GM12878 (cell line): Measurements from ENCODE around the gene ITGBL1. TPM values are rescaled to one million over a fixed set of nuclear protein-coding genes. Genes with fewer than 3 reads are reported as not detected.

Experiments used
- ATAC-seq: fragments of 200-7000 bp; cut with Tn5 transposase; 3 replicates; pipeline ENCODE4 v1.9.1; 2020; ENCODE audit warnings: mild to moderate bottlenecking, moderate library complexity
- BruUV-seq: library from RNA; stranded (reverse); fragments of 400-500 nt; replicated peaks from 2 replicates; lab custom pipeline; 2021; lab: Mats Ljungman, UMichigan
- CTCF ChIA-PET: fragments of 300-600 bp; sonication (Branson Sonifier 250); formaldehyde crosslinking; extraction: SDS; loops from one replicate; lab custom pipeline; 2021; ENCODE audit warnings: inconsistent platforms; lab: Yijun Ruan, JAX
- POLR2A ChIA-PET: fragments of 350-600 bp; formaldehyde crosslinking; extraction: SDS; loops from one replicate; lab custom pipeline; 2021; ENCODE audit warnings: inconsistent platforms; lab: Charles Lee
- RAD21 ChIA-PET: fragments of 300-600 bp; sonication (Branson Sonifier 250); formaldehyde crosslinking; loops from one replicate; lab custom pipeline; 2023; ENCODE audit warnings: antibody characterized with exemption; ENCODE audit not compliant: unreplicated experiment; lab: Charles Lee
- SMC1A ChIA-PET: fragments of 300-600 bp; sonication (Branson Sonifier 250); formaldehyde crosslinking; loops from one replicate; lab custom pipeline; 2023; ENCODE audit not compliant: unreplicated experiment, uncharacterized antibody; lab: Charles Lee
- DNase-seq: peaks from one replicate; pipeline ENCODE4 v3.0.0-alpha.2; 2011; ENCODE audit warnings: low read depth, low spot score
- FAIRE-seq: peaks from 3 replicates; lab custom pipeline; 2011; peaks lifted over from hg19 to GRCh38; lab: Jason Lieb, UNC
- H2AFZ ChIP-seq: 2 replicates; pipeline ENCODE4 v1.6.0; 2011; ENCODE audit warnings: low read depth, low read length, control low read depth; ENCODE audit not compliant: control insufficient read depth
- H3K27ac ChIP-seq: 2 replicates; pipeline ENCODE4 v1.5.1; 2011; ENCODE audit warnings: control low read depth; ENCODE audit not compliant: control insufficient read depth, insufficient read depth
- H3K27me3 ChIP-seq, 2 experiments: replicated peaks in 1 of 2; 2 replicates each; pipeline versions ENCODE4 v1.6.0 to v1.6.1; 2011; ENCODE audit warnings: low read length in 1 of 2; ENCODE audit not compliant: control insufficient read depth in 2 of 2, insufficient read depth in 2 of 2
- H3K36me3 ChIP-seq, 2 experiments: 2 replicates each; pipeline ENCODE4 v1.5.1; 2011; ENCODE audit warnings: low read length in 1 of 2; ENCODE audit not compliant: control insufficient read depth in 2 of 2, insufficient read depth in 2 of 2
- H3K4me1 ChIP-seq: 2 replicates; pipeline ENCODE4 v1.6.1; 2011; ENCODE audit warnings: mild to moderate bottlenecking, low read length, moderate library complexity, mixed read lengths; ENCODE audit not compliant: control insufficient read depth, insufficient read depth
- H3K4me2 ChIP-seq: 2 replicates; pipeline ENCODE4 v1.6.0; 2011; ENCODE audit warnings: control low read depth; ENCODE audit not compliant: control insufficient read depth, insufficient read depth
- H3K4me3 ChIP-seq: fragments of 200-600 bp; sonication (generic); 2 replicates; pipeline ENCODE4 v1.5.1; 2016
- H3K79me2 ChIP-seq: 2 replicates; pipeline ENCODE4 v1.6.0; 2011; ENCODE audit warnings: low read length; ENCODE audit not compliant: control insufficient read depth, insufficient read depth
- H3K9ac ChIP-seq: 2 replicates; pipeline ENCODE4 v1.8.0; 2011; ENCODE audit warnings: low read length, control low read depth, mixed read lengths; ENCODE audit not compliant: control insufficient read depth, insufficient read depth
- H3K9me3 ChIP-seq: replicated peaks from 3 replicates; pipeline ENCODE4 v1.5.1; 2011; ENCODE audit warnings: mild to moderate bottlenecking, low read length; ENCODE audit not compliant: control insufficient read depth, insufficient read depth
- H4K20me1 ChIP-seq: 2 replicates; pipeline ENCODE4 v1.6.0; 2011; ENCODE audit not compliant: control insufficient read depth, insufficient read depth
- ESRRA ChIP-seq: IDR thresholded peaks from 2 replicates; pipeline ENCODE4 v1.6.1; 2012; ENCODE audit warnings: mild to moderate bottlenecking, low read length, improper control_type of control experiment
- FOXM1 ChIP-seq: IDR thresholded peaks from 2 replicates; pipeline ENCODE4 v1.6.1; 2012; ENCODE audit warnings: low read depth, mild to moderate bottlenecking, inconsistent platforms, low read length, moderate library complexity
- IKZF1 ChIP-seq: fragments of 450-650 bp; conservative IDR thresholded peaks from 2 replicates; pipeline ENCODE4 v1.6.1; 2017; ENCODE audit warnings: antibody characterized with exemption, mild to moderate bottlenecking
- LARP7 ChIP-seq: fragments of 450-650 bp; IDR thresholded peaks from 2 replicates; pipeline ENCODE4 v1.6.1; 2017; ENCODE audit warnings: mild to moderate bottlenecking
- MYC ChIP-seq: IDR thresholded peaks from 2 replicates; pipeline ENCODE4 v1.6.1; 2011; ENCODE audit warnings: mild to moderate bottlenecking, low read length, moderate library complexity, inconsistent platforms; ENCODE audit not compliant: insufficient read depth, insufficient replicate concordance, insufficient read length, severe bottlenecking
- RB1 ChIP-seq: fragments of 450-650 bp; formaldehyde crosslinking; IDR thresholded peaks from 2 replicates; pipeline ENCODE4 v1.6.1; 2017; ENCODE audit warnings: mild to moderate bottlenecking, borderline replicate concordance
- RUNX3 ChIP-seq: IDR thresholded peaks from 2 replicates; pipeline ENCODE4 v1.6.1; 2012; ENCODE audit warnings: low read length, inconsistent platforms
- SREBF2 ChIP-seq: IDR thresholded peaks from 2 replicates; pipeline ENCODE4 v1.6.1; 2012; ENCODE audit warnings: mild to moderate bottlenecking, low read length
- ZNF384 ChIP-seq: IDR thresholded peaks from 2 replicates; pipeline ENCODE4 v1.6.1; 2012; ENCODE audit warnings: low read depth, mild to moderate bottlenecking, low read length, improper control_type of control experiment, borderline replicate concordance
- WGBS: methylation state at CpG from one replicate; pipeline ENCODE4 v1.1.6; 2016; ENCODE audit warnings: low lambda C conversion rate; ENCODE audit not compliant: insufficient replicate concordance, insufficient coverage; ENCODE audit errors: missing lambda C conversion rate; 5-methylcytosine and 5-hydroxymethylcytosine counted together
- in situ Hi-C: fragments of 300-500 bp; cut with MboI; formaldehyde crosslinking; loops from 9 replicates; pipeline ENCODE4 v1.14.3; 2018; ENCODE audit warnings: mixed read lengths
- intact Hi-C: fragments of 100-400 bp; cut with micrococcal nuclease; formaldehyde crosslinking; loops from one replicate; pipeline ENCODE4 v1.14.2; 2022; ENCODE audit not compliant: unreplicated experiment
- polyA plus RNA-seq, 11 experiments: library from polyadenylated mRNA; depleted of rRNA in 4 of 11; unstranded in 6 of 11; stranded (reverse) in 5 of 11; fragments of >200 nt; fragmentation: Nextera tagmentation in 4 of 11; fragmentation: Illumina TruSeq in 1 of 11; extraction: Ambion mirVana in 4 of 11; extraction: Trizol in 1 of 11; gene quantifications; 1 replicate in 1 of 11; 2 replicates in 10 of 11; pipeline versions ENCODE4 v1.2.1 to v1.2.3, GENCODE V29; 2011 to 2016; ENCODE audit warnings: inconsistent platforms in 2 of 11, missing spikeins in 2 of 11, low read depth in 1 of 11
- total RNA-seq, 4 experiments: library from RNA; depleted of rRNA in 3 of 4; stranded (reverse); fragments of >200 nt in 3 of 4; fragmentation: Illumina TruSeq in 1 of 4; extraction: Trizol in 1 of 4; gene quantifications; 2 replicates each; pipeline versions ENCODE4 v1.2.1 to v1.2.3, GENCODE V29; 2013 to 2021
- TF ChIP-seq, protein P1 (sequence below): IDR thresholded peaks from 2 replicates; pipeline ENCODE4 v1.6.1; 2012; ENCODE audit warnings: low read depth, low read length, improper control_type of control experiment
- TF ChIP-seq, protein P2 (sequence below): IDR thresholded peaks from 2 replicates; pipeline ENCODE4 v1.6.1; 2012; ENCODE audit warnings: low read depth, low read length, improper control_type of control experiment
- TF ChIP-seq, protein P3 (sequence below): IDR thresholded peaks from 2 replicates; pipeline ENCODE4 v1.6.1; 2012; ENCODE audit warnings: low read length, inconsistent platforms

The ITGBL1 gene
- total and polyA plus RNA-seq, 10 of the 15 experiments (the other 5 are each of a cell fraction or from before 2014, with no cell fraction given), result 0.17 to 2.8 (median 0.28) TPM; not detected in 3

DNA sequence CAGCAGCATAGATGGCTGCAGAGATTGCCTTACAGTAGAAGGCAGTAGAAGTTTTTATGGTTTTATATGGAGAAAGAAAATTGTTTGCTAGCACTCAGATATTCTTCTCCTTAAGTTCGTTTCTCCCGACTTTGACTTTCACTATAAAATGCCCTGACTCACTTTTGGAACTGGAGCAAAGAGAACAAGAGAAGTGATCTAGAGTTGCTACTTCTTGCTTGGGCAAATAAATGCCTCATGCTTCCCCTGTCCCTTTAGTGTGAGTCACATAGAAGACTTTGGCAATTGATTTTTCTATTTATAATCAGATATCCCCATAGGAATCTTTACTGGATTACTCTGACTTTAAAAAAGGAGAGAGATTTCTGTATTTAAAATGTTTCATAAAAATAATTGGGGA is 46.9 kb downstream of the ITGBL1 start:
- ChIA-PET RAD21 (no interaction called here), SMC1A (no interaction called here), POLR2A (no interaction called here), CTCF (interaction anchor here (1.6 kb wide), 1 partner anchor 355 kb away, joined by 5 read pairs; no protein-coding TSS in a partner anchor)
- H3K4me3 ChIP-seq, result no peak overlapping the region
- H3K9ac ChIP-seq, result no peak overlapping the region
- no peak for DNase-seq
- no peak overlapping the region for H3K4me2 ChIP-seq
- in situ Hi-C loops (no loop called here), intact Hi-C loops (no loop called here)
- no peak overlapping the region for H2AFZ ChIP-seq
- no TSS peak for BruUV-seq
- no peaks in the 10 kb centered on the region for H4K20me1 ChIP-seq
- no peak for FAIRE-seq
- H3K36me3 ChIP-seq, result no peaks in the 10 kb centered on the region
- no peak for ATAC-seq
- TF ChIP-seq IKZF1, result no peak
- H3K79me2 ChIP-seq, result no peaks in the 10 kb centered on the region
- 8% methylated on average over 2 of the region's 2 CpGs for WGBS
- peaks cover 0 to 1% of the 10 kb centered on the region in 2 experiments; a peak in 1 of 4 replicates for H3K27me3 ChIP-seq
- H3K9me3 ChIP-seq, result no peaks in the 10 kb centered on the region
- no peak overlapping the region for H3K27ac ChIP-seq
- H3K4me1 ChIP-seq, result no peaks in the 10 kb centered on the region

DNA sequence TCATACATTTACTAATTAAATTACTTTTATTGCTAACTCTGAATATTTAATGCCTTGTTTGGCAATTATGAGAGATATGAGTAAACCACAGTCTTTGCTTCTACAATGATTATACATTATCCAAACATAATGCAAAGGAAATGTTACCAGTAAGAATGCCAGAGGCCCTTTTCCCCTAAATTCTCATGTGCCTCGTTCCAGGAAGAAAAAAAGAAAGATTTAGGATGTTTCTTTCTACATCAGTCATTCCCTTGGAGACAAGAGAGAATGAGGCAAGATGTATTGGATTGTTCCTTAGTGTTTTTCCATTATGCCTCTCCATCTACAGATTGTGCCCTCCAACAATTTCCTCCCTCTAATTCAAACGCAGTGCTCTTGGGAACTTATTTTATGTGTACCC is 50.1 kb downstream of the ITGBL1 start:
- DNase-seq (no peak), FAIRE-seq (no peak), ATAC-seq (no peak)
- intact Hi-C loops, result no loop called here
- ChIA-PET SMC1A (no interaction called here), RAD21 (no interaction called here), CTCF (no interaction called here), POLR2A (no interaction called here)
- no peaks in the 10 kb centered on the region for H3K9me3 ChIP-seq
- H3K36me3 ChIP-seq, result no peaks in the 10 kb centered on the region
- no TSS peak for BruUV-seq
- H2AFZ ChIP-seq, result no peak overlapping the region
- peaks cover 0 to 1% of the 10 kb centered on the region in 2 experiments; a peak in 1 of 4 replicates for H3K27me3 ChIP-seq
- no peaks in the 10 kb centered on the region for H3K4me1 ChIP-seq
- H3K27ac ChIP-seq, result no peak overlapping the region
- WGBS, result 0% methylated on average over 2 of the region's 2 CpGs
- TF ChIP-seq SREBF2 (no peak), RUNX3 (no peak), RB1 (no peak), FOXM1 (no peak), ESRRA (no peak), LARP7 (no peak), ZNF384 (no peak), MYC (no peak)
- TF ChIP-seq, protein P1, sequence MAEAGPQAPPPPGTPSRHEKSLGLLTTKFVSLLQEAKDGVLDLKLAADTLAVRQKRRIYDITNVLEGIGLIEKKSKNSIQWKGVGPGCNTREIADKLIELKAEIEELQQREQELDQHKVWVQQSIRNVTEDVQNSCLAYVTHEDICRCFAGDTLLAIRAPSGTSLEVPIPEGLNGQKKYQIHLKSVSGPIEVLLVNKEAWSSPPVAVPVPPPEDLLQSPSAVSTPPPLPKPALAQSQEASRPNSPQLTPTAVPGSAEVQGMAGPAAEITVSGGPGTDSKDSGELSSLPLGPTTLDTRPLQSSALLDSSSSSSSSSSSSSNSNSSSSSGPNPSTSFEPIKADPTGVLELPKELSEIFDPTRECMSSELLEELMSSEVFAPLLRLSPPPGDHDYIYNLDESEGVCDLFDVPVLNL, result no peak
- TF ChIP-seq, protein P2, sequence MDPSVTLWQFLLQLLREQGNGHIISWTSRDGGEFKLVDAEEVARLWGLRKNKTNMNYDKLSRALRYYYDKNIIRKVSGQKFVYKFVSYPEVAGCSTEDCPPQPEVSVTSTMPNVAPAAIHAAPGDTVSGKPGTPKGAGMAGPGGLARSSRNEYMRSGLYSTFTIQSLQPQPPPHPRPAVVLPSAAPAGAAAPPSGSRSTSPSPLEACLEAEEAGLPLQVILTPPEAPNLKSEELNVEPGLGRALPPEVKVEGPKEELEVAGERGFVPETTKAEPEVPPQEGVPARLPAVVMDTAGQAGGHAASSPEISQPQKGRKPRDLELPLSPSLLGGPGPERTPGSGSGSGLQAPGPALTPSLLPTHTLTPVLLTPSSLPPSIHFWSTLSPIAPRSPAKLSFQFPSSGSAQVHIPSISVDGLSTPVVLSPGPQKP, result no peak
- TF ChIP-seq, protein P3, sequence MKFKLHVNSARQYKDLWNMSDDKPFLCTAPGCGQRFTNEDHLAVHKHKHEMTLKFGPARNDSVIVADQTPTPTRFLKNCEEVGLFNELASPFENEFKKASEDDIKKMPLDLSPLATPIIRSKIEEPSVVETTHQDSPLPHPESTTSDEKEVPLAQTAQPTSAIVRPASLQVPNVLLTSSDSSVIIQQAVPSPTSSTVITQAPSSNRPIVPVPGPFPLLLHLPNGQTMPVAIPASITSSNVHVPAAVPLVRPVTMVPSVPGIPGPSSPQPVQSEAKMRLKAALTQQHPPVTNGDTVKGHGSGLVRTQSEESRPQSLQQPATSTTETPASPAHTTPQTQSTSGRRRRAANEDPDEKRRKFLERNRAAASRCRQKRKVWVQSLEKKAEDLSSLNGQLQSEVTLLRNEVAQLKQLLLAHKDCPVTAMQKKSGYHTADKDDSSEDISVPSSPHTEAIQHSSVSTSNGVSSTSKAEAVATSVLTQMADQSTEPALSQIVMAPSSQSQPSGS, result no peak
- in situ Hi-C loops, result no loop called here
- no peaks in the 10 kb centered on the region for H4K20me1 ChIP-seq
- no peak overlapping the region for H3K9ac ChIP-seq
- H3K4me2 ChIP-seq, result no peak overlapping the region
- no peaks in the 10 kb centered on the region for H3K79me2 ChIP-seq
- H3K4me3 ChIP-seq, result no peak overlapping the region
